Activated CD8-positive, alpha-beta T cell treated with anti-CD3 and anti-CD28 coated beads for 36 hours (primary cell): ENCODE data around the gene GNAI3. TPM values are rescaled to one million over a fixed set of nuclear protein-coding genes. Genes with fewer than 3 reads are reported as not detected.

Experiments used
- ATAC-seq: fragments of 200-7000 bp; cut with Tn5 transposase; one replicate; pipeline ENCODE4 v1.10.0; 2021; ENCODE audit warnings: mild to moderate bottlenecking, moderate library complexity
- CTCF ChIA-PET: fragments of 350-600 bp; sonication (Branson Sonifier 250); formaldehyde crosslinking; loops from one replicate; lab custom pipeline; 2021; ENCODE audit warnings: antibody characterized with exemption; lab: Charles Lee
- POLR2A ChIA-PET: fragments of 350-600 bp; sonication (Branson Sonifier 250); formaldehyde crosslinking; loops from one replicate; lab custom pipeline; 2021; ENCODE audit warnings: antibody characterized with exemption; lab: Charles Lee
- DNase-seq: peaks from one replicate; pipeline ENCODE4 v3.0.0-alpha.2; 2020
- H3K27ac Mint-ChIP-seq: one replicate; pipeline ENCODE4 v1.8.0; 2021; ENCODE audit warnings: mild to moderate bottlenecking, mixed read lengths
- H3K27me3 Mint-ChIP-seq: one replicate; pipeline ENCODE4 v1.8.0; 2021; ENCODE audit warnings: mixed read lengths
- H3K36me3 Mint-ChIP-seq: one replicate; pipeline ENCODE4 v1.8.0; 2021; ENCODE audit warnings: low read depth, mixed read lengths
- H3K4me1 Mint-ChIP-seq: one replicate; pipeline ENCODE4 v1.8.0; 2021; ENCODE audit warnings: low read depth, mixed read lengths
- H3K4me3 Mint-ChIP-seq: one replicate; pipeline ENCODE4 v1.8.0; 2021; ENCODE audit warnings: mild to moderate bottlenecking, moderate library complexity, mixed read lengths
- H3K9me3 Mint-ChIP-seq: one replicate; pipeline ENCODE4 v1.8.0; 2021; ENCODE audit warnings: mixed read lengths
- CTCF ChIP-seq: fragments of 200-600 bp; IDR thresholded peaks from one replicate; pipeline ENCODE4 v1.8.0; 2022; ENCODE audit warnings: antibody characterized with exemption, mild to moderate bottlenecking
- intact Hi-C: fragments of 100-400 bp; cut with micrococcal nuclease; formaldehyde crosslinking; loops from one replicate; pipeline ENCODE4 v1.10.0; 2022
- total RNA-seq, 2 experiments: library from RNA; stranded (reverse); gene quantifications; one replicate each; pipeline ENCODE4 v1.2.3, GENCODE V29; 2021

The GNAI3 gene
- total RNA-seq, 2 experiments from 2014 or later: 7.5 to 7.7 TPM

- ATAC-seq (no peak), DNase-seq (no peak)
- Mint-ChIP-seq H3K4me3 (no peak overlapping the region), H3K36me3 (no peaks in the 10 kb centered on the region), H3K4me1 (peaks cover 66% of the 10 kb centered on the region), H3K27me3 (no peaks in the 10 kb centered on the region), H3K9me3 (no peaks in the 10 kb centered on the region), H3K27ac (no peak overlapping the region)
- CTCF ChIA-PET: interaction anchor here (0.9 to 2.9 kb wide), 11 partner anchors 11 to 217 kb away, joined by 3 to 18 read pairs (median 4); partner anchors contain the start of genes AMPD2, GNAI3 and GNAT2
- no peak for TF ChIP-seq CTCF
- intact Hi-C loops: no loop called here
- POLR2A ChIA-PET: interaction anchor here (1.5 to 2.3 kb wide), 2 partner anchors 11 to 14 kb away, joined by 4 to 14 read pairs; partner anchors contain the start of gene GNAI3
These were observed 11.6 kb downstream of the GNAI3 start for GRCh38 chr1:109559995-109560394.

DNA sequence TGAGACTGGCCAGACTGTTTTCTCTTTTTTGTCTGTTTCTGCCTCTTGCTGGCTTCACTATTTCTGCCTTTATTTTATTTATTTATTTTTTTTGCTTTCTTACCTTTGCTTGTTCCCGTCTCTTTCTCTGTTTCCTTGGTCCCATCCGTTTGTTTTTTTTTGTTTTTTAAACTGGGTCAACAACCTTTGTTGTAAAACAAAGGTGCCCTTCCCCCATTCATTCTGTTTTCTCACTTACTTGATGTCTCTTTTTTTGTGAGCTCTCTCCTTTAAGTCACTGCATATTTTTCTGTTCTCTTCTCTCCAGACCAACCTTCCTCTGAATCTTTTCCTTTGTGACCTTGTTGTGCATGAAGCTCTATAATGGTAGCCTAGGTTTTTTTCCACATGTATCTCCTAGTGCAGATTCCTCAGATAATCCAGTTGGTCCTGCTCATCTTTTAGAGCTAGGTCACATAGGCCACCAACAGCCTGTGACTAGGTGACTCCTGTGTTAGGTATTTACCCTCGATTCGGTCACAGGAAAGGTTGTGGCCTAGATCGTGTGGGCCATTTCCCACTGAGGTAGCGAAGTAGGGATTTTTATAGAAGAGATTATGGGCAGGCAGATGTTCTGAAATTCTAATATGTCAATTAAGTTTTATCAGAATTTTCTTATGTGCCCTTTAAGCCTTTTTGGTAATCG is 15.9 kb downstream of the GNAI3 start:
- POLR2A ChIA-PET: interaction anchor here (1.4 to 2.2 kb wide), 2 partner anchors 15 to 55 kb away, joined by 4 to 6 read pairs; partner anchors contain the start of genes AMPD2, GNAI3 and GNAT2
- intact Hi-C loops: no loop called here

GRCh38 chr1:109565241-109565640 is 16.8 kb downstream of the GNAI3 start:
- Mint-ChIP-seq H3K9me3 (no peaks in the 10 kb centered on the region), H3K27ac (no peak overlapping the region), H3K4me1 (peaks cover 48% of the 10 kb centered on the region), H3K36me3 (no peaks in the 10 kb centered on the region), H3K4me3 (no peak overlapping the region), H3K27me3 (no peaks in the 10 kb centered on the region)
- DNase-seq: no peak
- no peak for ATAC-seq
- intact Hi-C loops: no loop called here
- no peak for TF ChIP-seq CTCF
- ChIA-PET CTCF (interaction anchor here (1.4 to 3.3 kb wide), 2 partner anchors 74 to 75 kb away, joined by 5 to 14 read pairs; no protein-coding TSS in a partner anchor), POLR2A (interaction anchor here (1.4 kb wide), 1 partner anchor 54 kb away, joined by 4 read pairs; the partner anchor contains the start of genes AMPD2 and GNAT2)

More for the DNA sequence above, 15.9 kb downstream of the GNAI3 start:
- no peaks in the 10 kb centered on the region for H3K36me3 Mint-ChIP-seq
- TF ChIP-seq CTCF: no peak
- H3K27ac Mint-ChIP-seq: no peak overlapping the region
- peaks cover 55% of the 10 kb centered on the region for H3K4me1 Mint-ChIP-seq
- no peaks in the 10 kb centered on the region for H3K9me3 Mint-ChIP-seq
- no peak overlapping the region for H3K4me3 Mint-ChIP-seq
- H3K27me3 Mint-ChIP-seq: no peaks in the 10 kb centered on the region
- CTCF ChIA-PET: interaction anchor here (0.9 to 3.3 kb wide), 4 partner anchors 9 to 76 kb away, joined by 3 to 14 read pairs (median 8); no protein-coding TSS in a partner anchor
- no peak for ATAC-seq
- no peak for DNase-seq

DNA sequence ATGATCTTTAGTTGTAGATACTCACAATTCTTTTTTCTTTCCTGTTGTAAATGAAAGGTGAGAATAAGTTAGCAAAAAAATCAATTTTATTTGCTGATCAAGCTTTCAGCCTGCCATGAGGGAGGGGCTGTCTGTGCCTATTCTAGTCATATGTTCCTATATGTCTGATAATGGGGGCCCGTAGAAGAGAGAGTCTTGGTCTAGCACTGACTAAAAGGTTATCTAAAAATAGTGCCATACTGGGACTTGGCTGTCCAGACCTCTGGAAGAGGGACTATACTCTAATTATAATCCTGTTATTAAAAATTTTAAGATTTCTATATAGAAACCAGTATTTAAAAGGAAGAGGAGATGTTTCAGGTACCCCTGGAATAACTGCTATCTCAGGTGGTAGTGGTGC is 18.6 kb downstream of the GNAI3 start:
- intact Hi-C loops: no loop called here
- Mint-ChIP-seq H3K36me3 (no peaks in the 10 kb centered on the region), H3K27ac (no peak overlapping the region), H3K4me1 (peaks cover 36% of the 10 kb centered on the region), H3K27me3 (no peaks in the 10 kb centered on the region), H3K9me3 (no peaks in the 10 kb centered on the region), H3K4me3 (no peak overlapping the region)
- no peak for TF ChIP-seq CTCF
- no peak for ATAC-seq
- ChIA-PET POLR2A (no interaction called here), CTCF (interaction anchor here (1.3 to 4.5 kb wide), 2 partner anchors 21 to 73 kb away, joined by 4 to 21 read pairs; no protein-coding TSS in a partner anchor)
- DNase-seq: no peak
